Brain pericyte (primary cell): ENCODE data around the gene NMBR.
"Not testable (repeated sequence)": the region's sequence is repeated elsewhere in the genome, so short reads cannot be mapped to it uniquely, and the experiment has no call there.

ENCODE experiments used
- DNase-seq: peaks from one replicate; pipeline ENCODE4 v3.0.0-alpha.2; 2012; ENCODE audit warnings: low read depth, low spot score

NMBR gene

DNA sequence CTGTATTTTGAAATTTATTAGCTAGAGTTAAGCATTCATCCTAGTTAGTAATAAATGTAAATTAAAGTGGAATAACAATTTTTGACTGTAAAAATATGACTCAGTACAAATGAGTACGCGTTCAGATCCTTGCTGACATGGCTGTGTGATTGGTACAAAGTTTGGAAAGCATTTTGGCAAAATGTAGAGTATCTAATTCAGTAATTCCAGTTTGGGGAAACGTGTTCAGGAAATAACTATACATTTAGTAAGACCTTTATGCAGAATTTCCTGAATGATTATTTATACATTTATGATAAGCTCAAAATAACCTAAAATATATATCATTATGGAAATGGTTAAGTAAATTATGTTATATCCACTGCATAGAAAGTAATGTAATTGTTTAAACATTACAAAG, 8.2 kb upstream of the NMBR start:
- DNase-seq: no peak

- DNase-seq: no peak
These were observed 7.4 kb upstream of the NMBR start for GRCh38 chr6:142154336-142154735.

DNA sequence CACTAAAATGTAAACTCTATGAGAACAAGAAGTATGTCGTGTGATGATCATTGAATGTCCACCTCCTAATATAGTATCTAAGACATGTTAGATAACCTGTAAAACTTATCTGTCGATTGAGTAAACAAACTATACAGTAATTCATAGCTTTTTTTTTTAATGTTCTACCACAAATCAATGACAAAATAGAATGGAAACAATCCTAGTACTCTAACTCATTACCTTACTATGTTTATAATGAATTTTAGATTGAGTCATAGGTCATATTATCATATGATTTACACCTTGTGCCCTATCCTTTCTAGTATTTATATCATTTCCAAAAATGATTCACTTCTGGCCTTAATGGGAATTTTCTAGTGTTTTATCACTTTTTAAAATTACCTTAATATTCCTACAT, 6.3 kb upstream of the NMBR start:
- DNase-seq: no peak

DNA sequence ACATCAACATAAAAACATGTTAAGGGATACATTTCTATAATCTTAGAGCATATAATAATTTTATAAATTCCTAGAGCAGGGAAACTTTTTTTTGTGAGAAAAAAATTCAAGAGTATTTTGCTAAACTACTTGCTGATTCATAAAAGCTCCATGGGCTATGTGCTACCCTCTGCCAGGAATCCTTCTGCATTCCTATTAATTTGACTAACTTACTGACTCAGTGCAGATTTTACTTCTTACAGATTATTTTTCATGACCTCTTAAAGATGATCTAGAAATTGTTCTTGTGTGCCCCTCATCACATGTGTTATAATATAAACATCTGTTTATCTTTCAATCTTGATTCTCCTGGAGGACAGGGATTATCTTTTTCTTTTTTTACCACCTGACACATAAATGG, 5.8 kb upstream of the NMBR start:
- no peak for DNase-seq

DNA sequence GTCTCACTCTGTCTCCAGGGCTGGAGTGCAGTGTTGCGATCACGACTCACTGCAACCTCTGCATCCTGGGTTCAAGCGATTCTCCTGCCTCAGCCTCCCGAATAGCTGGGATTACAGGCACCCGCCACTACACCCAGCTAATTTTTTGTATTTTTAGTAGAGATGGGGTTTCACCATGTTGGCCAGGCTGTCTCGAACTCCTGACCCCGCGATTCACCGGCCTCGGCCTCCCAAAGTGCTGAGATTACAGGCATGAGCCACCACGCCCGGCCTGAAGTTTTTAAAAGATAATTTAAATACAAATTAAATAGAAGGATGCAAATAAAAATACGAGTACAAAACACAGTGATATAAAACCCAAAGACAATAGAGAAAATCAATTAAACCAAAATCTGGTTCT, 5.4 kb downstream of the NMBR start:
- DNase-seq: not testable (repeated sequence)

DNA sequence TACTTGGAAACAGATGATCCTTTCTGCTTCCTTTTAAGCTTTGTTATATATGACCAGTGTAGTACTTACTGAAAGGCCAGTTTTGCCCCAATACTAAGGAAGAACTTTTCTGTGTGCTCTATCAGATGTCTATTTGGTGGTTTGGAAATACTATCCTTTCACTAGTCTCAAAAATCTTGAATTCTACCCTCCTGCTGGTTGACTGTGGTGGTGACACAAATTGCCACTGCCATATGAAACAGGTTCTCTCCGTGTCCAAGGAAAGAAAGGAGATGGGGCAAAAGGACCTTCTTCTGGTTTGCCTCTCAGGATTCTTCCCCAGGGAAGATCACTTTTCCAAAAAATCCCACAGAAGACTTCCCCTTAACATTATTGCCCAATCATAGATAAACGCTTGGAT, 8.0 kb downstream of the NMBR start:
- DNase-seq: no peak

DNA sequence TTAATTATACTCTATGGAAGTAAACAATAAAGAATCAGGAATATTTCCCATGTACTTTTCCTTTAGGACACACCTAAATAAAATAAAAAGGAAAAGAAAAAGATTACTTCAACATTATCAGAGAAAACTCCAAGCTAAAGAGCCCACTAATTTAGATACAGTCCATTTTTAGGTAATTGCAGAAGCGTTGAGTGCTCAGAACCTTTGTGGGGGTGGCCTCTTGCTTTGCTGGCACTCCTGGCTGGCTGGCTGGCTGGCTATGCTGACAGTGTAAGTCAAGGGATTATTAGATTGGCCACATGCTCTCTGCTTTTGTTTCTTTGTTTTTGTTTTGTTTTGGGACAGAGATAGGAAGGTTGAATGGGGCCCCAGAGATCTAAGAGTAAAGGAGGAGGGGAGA, 14.3 kb downstream of the NMBR start, which contains the start of gene GJE1:
Gene GJE1, plus strand, starts transcription at position 301 of the 400 bp plus-strand sequence. CDS start 234 bp downstream, outside the sequence.
- no peak for DNase-seq

- no peak for DNase-seq
These were observed 16.1 kb downstream of the NMBR start for GRCh38 chr6:142130814-142131213.

DNA sequence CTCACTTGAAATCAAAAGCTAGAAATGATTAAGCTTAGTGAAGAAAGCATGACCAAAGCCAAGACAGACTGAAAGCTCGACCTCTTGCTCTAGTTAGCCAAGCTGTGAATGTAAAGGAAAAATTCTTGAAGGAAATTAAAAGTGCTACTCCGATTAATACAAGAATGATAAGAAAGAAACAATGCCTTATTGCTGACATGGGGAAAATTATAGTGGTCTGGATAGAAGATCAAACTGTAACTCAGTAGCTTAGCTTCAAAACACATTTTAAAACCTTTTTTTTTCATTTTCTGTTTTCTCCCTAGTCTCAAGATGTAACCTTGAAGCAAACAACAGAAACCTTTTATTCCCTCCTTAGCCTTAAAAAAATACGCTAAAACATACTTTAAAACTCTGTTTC, 25.6 kb downstream of the NMBR start:
- DNase-seq: no peak

GRCh38 chr6:142118925-142119324, 28.0 kb downstream of the NMBR start:
- DNase-seq: no peak

GRCh38 chr6:142118328-142118727, 28.6 kb downstream of the NMBR start:
- no peak for DNase-seq

GRCh38 chr6:142117366-142117765, 29.6 kb downstream of the NMBR start:
- no peak for DNase-seq

GRCh38 chr6:142112451-142113061, 34.4 kb downstream of the NMBR start:
- peak; percentile 34 for DNase-seq

- DNase-seq: not testable (repeated sequence)
These were observed 36.1 kb downstream of the NMBR start for GRCh38 chr6:142110820-142111219.

DNA sequence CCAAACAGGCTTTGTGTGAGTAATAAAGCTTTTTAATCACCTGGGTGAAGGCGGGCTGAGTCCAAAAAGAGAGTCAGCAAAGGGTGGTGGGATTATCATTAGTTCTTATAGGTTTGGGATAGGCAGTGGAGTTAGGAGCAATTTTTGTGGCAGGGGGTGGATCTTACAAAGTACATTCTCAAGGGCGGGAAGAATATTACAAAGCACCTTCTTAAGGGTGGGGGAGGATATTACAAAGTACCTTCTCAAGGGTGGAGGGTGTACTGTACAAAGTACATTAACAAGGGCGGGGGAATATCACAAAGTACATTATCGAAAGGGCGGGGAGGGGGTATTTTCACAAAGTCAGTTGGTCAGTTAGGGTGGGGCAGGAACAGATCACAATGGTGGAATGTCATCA, 42.1 kb downstream of the NMBR start:
- DNase-seq: not testable (repeated sequence)

- DNase-seq: no peak
These were observed 58.1 kb downstream of the NMBR start for GRCh38 chr6:142088858-142089216.

- no peak for DNase-seq
These were observed 58.7 kb downstream of the NMBR start for GRCh38 chr6:142087950-142088857.

- DNase-seq: no peak
These were observed 67.8 kb downstream of the NMBR start for GRCh38 chr6:142079130-142079529.

- no peak for DNase-seq
These were observed 71.3 kb downstream of the NMBR start for GRCh38 chr6:142075516-142076101.

GRCh38 chr6:142074516-142074915, 72.4 kb downstream of the NMBR start:
- no peak for DNase-seq

GRCh38 chr6:142071981-142072380, 74.9 kb downstream of the NMBR start:
- DNase-seq: no peak

DNA sequence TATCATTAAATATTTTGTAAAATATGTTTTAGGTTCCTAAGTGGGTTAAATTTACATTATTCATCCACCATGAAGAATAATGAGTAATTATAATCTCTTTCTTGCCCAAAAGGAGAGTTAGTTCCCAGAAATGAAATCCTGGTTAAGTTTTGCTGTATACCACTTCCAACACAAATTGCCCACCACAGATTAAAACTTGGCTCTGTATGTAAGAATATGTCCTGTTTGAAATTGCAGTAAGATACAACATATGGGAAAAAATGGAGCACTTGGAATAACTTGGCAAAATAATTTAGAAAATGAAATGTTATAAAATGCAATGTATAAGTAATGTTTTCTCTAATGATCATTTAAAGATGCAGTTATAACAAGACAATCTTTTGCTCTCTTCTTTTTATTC, 78.5 kb downstream of the NMBR start:
- DNase-seq: no peak

- DNase-seq: not testable (repeated sequence)
These were observed 84.1 kb downstream of the NMBR start for GRCh38 chr6:142062861-142063260.
